ENCODE measurements around the gene CYP4F8. TPM values are rescaled to one million over a fixed set of nuclear protein-coding genes. Genes with fewer than 3 reads are reported as not detected.
A peak's percentile ranks its signal among the peaks of the same experiment; 100 is the strongest.

CYP4F8 gene
- total RNA-seq, 1 donor from 2014 or later, result 0.98 TPM

GRCh38 chr19:15628236-15629002 is 13.4 kb downstream of the CYP4F8 start:
- intact Hi-C loops (cut with DNase I), result loop anchor here (10.0 kb wide), 1 partner anchor 556 kb away; the partner anchor contains the start of gene FAM32A
- Histone ChIP-seq H3K4me3 (no peak overlapping the region), H3K27ac (no peak overlapping the region), H3K4me1 (no peaks in the 10 kb centered on the region), H3K27me3 (no peaks in the 10 kb centered on the region), H3K36me3 (no peaks in the 10 kb centered on the region), H3K9me3 (no peaks in the 10 kb centered on the region)
- TF ChIP-seq POLR2A (IDR thresholded peaks at IDR 0.05) (no peak), POLR2AphosphoS5 (IDR thresholded peaks at IDR 0.05; ENCODE audit: insufficient read depth in 1 of 2, low read depth in 1 of 2) (no peak), CTCF (IDR thresholded peaks at IDR 0.05) (no peak)
- peak; percentile 75 to 94 for DNase-seq (ENCODE audit: extremely low spot score in 2 of 2)

GRCh38 chr19:15629003-15629880 is 14.2 kb downstream of the CYP4F8 start:
- no peak for DNase-seq (ENCODE audit: extremely low spot score in 2 of 2)
- H3K27me3 ChIP-seq, result no peaks in the 10 kb centered on the region
- no peaks in the 10 kb centered on the region for H3K36me3 ChIP-seq
- H3K4me1 ChIP-seq, result no peaks in the 10 kb centered on the region
- intact Hi-C loops (cut with DNase I), result loop anchor here (10.0 kb wide), 1 partner anchor 556 kb away; the partner anchor contains the start of gene FAM32A
- no peak overlapping the region for H3K4me3 ChIP-seq
- no peaks in the 10 kb centered on the region for H3K9me3 ChIP-seq
- no peak for TF ChIP-seq POLR2A (IDR thresholded peaks at IDR 0.05)
- peak; percentile 90 to 97 (median 92) for TF ChIP-seq CTCF (IDR thresholded peaks at IDR 0.05)
- TF ChIP-seq POLR2AphosphoS5 (IDR thresholded peaks at IDR 0.05; ENCODE audit: insufficient read depth in 1 of 2, low read depth in 1 of 2), result peak in 1 of 2 donors; percentile 25
- H3K27ac ChIP-seq, result no peak overlapping the region

- H3K36me3 ChIP-seq, result no peaks in the 10 kb centered on the region
- H3K4me1 ChIP-seq, result no peaks in the 10 kb centered on the region
- DNase-seq (ENCODE audit: extremely low spot score in 2 of 2), result no peak
- TF ChIP-seq CTCF (IDR thresholded peaks at IDR 0.05) (no peak), POLR2AphosphoS5 (IDR thresholded peaks at IDR 0.05; ENCODE audit: insufficient read depth in 1 of 2, low read depth in 1 of 2) (no peak), POLR2A (IDR thresholded peaks at IDR 0.05) (no peak)
- no peaks in the 10 kb centered on the region for H3K27me3 ChIP-seq
- H3K4me3 ChIP-seq, result no peak overlapping the region
- H3K9me3 ChIP-seq, result no peaks in the 10 kb centered on the region
- intact Hi-C loops (cut with DNase I), result loop anchor here (10.0 kb wide), 1 partner anchor 243 kb away; no protein-coding TSS in a partner anchor
- no peak overlapping the region for H3K27ac ChIP-seq
Observed at GRCh38 chr19:15631817-15632216, 16.8 kb downstream of the CYP4F8 start.

GRCh38 chr19:15633082-15633835 is 18.2 kb downstream of the CYP4F8 start:
- Histone ChIP-seq H3K4me1 (no peaks in the 10 kb centered on the region), H3K36me3 (no peaks in the 10 kb centered on the region), H3K27me3 (no peaks in the 10 kb centered on the region), H3K4me3 (no peak overlapping the region), H3K27ac (no peak overlapping the region), H3K9me3 (no peaks in the 10 kb centered on the region)
- no peak for DNase-seq (ENCODE audit: extremely low spot score in 2 of 2)
- intact Hi-C loops (cut with DNase I), result loop anchor here (10.0 kb wide), 1 partner anchor 242 kb away; no protein-coding TSS in a partner anchor
- no peak for TF ChIP-seq CTCF (IDR thresholded peaks at IDR 0.05)

Measured in vagina (tissue), 2 donors.